CD4-positive, alpha-beta T cell treated with Interleukin-17A for 1 hour (primary cell): ENCODE data around the gene TTC9.

ENCODE experiments used
- DNase-seq: peaks from one replicate; pipeline ENCODE4 v3.0.0-alpha.2; 2020

The TTC9 gene

GRCh38 chr14:70646705-70647104, 5.0 kb downstream of the TTC9 start:
- DNase-seq, result peak; percentile 25

- DNase-seq, result no peak
Measured at GRCh38 chr14:70648346-70648745, 6.6 kb downstream of the TTC9 start.

DNA sequence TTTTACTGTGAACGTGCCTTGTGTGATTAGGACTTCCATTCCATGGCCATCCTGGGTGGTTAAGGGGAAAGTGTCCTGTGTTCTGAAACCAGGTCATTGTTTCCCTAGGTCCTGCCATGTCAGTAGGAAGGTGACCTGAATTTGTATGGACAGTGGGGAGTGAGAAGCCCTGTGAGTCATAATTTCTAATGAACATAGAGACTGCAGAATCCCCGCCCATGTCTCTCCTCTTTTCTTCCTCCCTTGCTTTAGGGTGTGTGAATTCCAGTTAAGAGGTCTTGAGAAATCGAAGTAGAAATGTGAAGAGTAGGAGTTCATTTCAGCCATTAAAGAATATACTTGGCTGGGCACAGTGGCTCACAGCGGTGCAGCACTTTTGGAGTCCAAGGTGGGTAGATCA, 8.1 kb downstream of the TTC9 start:
- DNase-seq, result no peak

GRCh38 chr14:70651522-70651921, 9.8 kb downstream of the TTC9 start:
- DNase-seq, result no peak

- DNase-seq, result no peak
Measured at GRCh38 chr14:70652871-70653270, 11.2 kb downstream of the TTC9 start.

DNA sequence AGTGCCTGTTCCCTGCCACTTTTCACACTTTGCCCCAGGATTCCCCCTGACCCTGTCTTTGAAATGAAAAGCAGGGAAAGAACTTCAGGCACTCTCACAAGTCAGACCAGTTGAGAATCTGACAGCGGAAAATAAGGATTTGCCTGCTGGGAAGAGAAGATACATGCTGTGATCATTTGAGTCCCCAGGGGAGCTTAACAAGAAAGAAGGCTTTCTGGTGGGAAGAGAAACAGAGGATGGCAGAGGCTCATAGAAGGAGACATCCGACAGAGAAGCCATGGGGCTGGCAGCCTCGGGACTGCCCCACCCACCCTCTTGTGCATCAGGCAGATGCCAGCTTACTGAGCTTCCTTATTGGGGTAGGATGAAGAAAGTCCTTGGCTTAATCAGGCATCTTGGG, 11.9 kb downstream of the TTC9 start:
- DNase-seq, result no peak

GRCh38 chr14:70654632-70655031, 12.9 kb downstream of the TTC9 start:
- peak; percentile 56 for DNase-seq

DNA sequence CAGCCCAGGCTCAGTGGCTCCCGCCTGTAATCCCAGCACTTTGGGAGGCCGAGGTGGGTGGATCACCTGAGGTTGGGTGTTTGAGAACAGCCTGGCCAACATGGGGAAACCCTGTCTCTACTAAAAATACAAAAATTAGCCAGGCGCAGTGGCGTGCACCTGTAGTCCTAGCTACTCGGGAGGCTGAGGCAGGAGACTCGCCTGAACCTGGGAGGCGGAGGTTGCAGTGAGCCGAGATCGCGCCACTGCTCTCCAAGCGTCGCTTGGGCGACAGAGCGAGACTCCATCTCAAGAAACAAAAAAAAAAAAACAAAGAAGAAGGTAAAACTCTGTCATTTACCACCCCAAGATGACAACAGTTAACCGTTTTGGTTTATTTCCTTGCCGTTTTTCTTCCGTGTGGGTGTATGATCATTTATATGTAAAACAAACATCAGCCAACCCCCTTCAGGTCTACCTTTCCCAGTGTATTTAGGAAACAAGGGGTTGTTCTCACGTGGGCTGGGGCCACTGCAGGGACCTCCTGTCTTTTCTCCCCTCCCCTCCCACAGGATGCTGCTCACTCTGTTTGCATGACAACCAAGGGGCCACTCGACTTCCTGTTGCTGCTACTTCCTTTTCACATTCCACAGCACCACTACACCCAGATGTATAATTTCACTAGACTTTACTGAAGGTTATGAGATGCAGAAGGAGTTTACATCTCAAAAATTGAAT, 13.6 kb downstream of the TTC9 start:
- DNase-seq, result peak; percentile 90

GRCh38 chr14:70658899-70659298, 17.2 kb downstream of the TTC9 start:
- DNase-seq, result peak; percentile 59

DNA sequence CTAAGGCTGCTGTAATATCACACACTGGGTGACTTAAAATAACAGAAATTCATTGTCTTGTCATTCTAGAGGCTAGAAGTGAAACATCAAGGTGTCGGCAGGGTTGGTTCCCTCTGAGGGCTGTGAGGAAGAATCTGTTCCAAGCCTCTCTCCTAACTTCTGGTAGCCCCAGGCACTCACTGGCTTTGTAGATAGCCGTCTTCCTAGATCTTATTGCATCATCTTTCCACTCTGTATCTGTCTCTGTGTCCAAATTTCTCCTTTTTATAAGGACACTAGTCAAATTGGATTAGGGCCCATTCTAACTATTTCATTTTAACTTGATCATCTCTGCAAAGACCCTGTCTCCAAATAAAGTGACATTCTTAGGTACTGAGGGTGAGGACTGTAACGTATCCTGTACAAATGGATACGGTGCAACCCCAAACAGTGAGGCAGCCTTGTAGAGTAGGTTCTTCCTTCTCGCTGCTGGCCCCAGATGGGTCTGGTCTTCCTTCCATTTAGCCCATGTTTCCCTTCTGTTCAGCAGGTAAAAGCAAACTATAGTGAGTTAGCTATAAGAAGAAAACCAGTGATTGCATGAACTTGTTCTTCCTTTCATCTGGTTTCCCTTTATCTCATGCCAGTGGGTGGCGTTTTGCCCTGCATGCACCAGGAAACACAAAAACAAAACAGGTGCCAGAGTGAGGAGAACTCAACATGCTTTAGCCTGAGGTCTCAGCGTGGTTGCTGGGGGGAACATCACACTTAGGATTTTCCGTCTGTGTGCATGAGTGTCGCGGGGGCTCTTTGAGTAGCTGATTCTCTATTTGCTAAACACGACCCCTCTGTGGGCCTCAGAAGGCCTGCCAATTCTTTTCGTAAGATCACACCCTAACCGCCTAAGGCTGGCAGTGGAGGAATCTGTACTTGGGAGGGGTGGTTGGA, 19.5 kb downstream of the TTC9 start:
- peak; percentile 74 for DNase-seq

- no peak for DNase-seq
Measured at GRCh38 chr14:70662080-70662479, 20.4 kb downstream of the TTC9 start.

DNA sequence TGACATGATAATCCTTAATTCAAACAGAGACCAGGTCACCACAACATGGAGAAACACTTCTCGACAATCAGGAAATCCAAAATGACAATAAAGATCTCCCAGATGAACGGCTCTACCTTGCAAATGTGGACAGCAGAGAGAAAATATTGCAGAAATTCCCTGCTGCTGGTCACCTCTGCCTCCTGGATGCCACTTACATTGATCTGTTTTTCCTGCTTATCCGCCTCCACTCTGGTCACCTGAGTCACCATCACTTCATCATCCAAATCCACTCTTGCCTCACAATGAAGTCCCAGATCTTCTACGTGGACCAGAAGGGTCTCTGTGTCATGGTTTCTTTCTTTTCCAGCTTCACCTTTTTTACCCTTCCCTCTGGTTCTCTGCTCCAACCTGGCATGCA, 21.1 kb downstream of the TTC9 start:
- no peak for DNase-seq

- no peak for DNase-seq
Measured at GRCh38 chr14:70663707-70664179, 22.0 kb downstream of the TTC9 start.

GRCh38 chr14:70664698-70665447, 23.2 kb downstream of the TTC9 start:
- DNase-seq, result no peak

DNA sequence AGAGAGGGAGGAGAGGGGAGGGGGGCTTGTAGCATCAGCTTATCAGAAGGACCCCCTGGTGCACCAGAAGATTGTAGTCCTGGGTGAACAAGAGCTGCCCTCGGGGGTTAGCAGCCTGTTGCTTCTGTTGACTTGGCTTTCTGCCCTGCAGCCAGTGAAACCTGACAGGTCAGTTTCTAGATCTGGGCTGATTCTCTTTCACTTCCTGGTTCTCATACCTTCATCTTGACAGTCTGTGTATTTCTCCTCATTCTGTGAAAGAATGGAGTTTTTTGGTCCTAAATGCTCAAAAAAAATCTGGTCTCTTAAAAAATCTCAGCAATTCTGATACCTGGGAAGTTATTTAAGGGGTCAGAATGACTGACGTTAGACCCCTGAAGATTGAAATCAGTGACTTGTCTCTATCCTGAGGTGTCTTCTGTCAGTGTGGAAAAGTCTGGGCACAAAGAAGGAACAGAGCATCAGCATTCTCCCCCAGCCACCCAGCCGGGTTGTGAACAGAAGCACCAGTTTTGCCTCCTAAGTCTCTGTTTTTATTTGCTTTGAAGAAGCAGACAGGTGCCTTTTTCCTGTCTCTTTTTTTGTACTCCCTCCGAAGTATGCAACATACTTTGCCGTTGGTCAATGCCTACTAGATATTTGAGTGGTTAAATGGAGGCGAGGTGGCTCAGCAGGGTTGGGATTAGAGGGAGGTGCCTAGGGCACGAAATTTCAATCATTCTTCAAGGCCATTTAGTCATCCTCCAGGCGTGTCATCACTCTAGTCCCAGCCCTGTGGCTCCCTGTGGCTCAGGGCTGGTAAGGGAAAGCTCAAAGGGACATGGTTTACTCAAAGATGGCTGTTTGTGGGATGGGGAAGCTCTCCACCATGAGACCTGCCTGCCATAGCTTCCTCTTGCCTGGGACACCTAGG, 24.0 kb downstream of the TTC9 start:
- no peak for DNase-seq

- DNase-seq, result no peak
Measured at GRCh38 chr14:70666361-70666686, 24.6 kb downstream of the TTC9 start.

GRCh38 chr14:70670992-70671651, 29.4 kb downstream of the TTC9 start:
- no peak for DNase-seq

- DNase-seq, result no peak
Measured at GRCh38 chr14:70671652-70672644, 30.2 kb downstream of the TTC9 start.

DNA sequence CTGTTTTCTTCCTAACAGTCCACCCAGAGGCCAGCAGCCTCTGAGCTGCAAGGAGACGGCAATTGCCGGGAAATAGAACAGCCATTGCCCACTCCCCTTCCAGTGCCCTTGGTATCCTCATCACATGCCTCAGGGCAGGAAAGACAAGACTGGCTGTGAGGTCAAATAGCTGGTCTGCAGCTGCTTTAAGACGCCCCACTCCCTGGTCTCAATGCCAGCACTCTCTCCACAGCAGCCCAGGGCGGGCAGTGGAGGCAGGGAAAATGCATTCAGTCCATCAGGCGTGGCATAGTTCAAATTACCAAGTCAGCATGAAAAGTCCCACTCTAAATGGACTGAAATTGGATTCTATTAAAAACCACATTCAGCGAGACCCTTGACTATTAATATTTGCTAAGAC, 35.6 kb downstream of the TTC9 start:
- DNase-seq, result no peak

- no peak for DNase-seq
Measured at GRCh38 chr14:70680748-70681147, 39.0 kb downstream of the TTC9 start.

DNA sequence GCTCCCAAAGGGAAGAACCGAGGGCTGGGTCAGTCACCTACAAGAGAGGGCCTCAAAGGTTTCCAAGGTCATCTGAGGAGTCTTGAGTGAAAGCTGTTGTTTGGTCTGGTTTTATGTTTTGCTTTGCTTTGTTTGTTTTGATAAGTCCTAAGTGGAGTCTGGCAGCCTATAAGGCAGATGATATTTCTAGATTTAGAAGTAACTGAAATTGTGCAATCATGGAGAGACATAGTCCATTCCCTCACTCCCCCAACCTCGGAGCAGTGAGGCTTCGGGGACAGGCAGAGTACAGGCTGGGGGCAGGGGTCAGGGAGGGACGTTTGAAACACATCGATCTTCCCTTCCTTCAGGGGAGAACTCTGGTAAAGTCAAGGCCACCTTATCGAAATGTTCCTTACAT, 42.3 kb downstream of the TTC9 start:
- DNase-seq, result no peak
